SK-N-SH treated with all-trans-retinoic acid at 6 μM for 48 hours (cell line): ENCODE results near the gene THAP2.

Experiments used
- ATAC-seq: fragments of 200-7000 bp; cut with Tn5 transposase; 3 replicates; pipeline ENCODE4 v1.9.1; 2020; ENCODE audit warnings: mild to moderate bottlenecking, moderate library complexity
- ARNTL ChIP-seq: fragments of 450-650 bp; formaldehyde crosslinking; IDR thresholded peaks from 2 replicates; pipeline ENCODE4 v1.5.0; 2020; ENCODE audit warnings: low read depth, mild to moderate bottlenecking, moderate library complexity, borderline replicate concordance
- BACH2 ChIP-seq: fragments of 250-450 bp; sonication (Bioruptor Pico); IDR thresholded peaks from 2 replicates; pipeline ENCODE4 v1.9.0; 2021; ENCODE audit warnings: mild to moderate bottlenecking, borderline replicate concordance
- CREB5 ChIP-seq: fragments of 250-450 bp; sonication (Bioruptor Pico); IDR thresholded peaks from 2 replicates; pipeline ENCODE4 v1.5.1; 2020; ENCODE audit warnings: low read depth, mild to moderate bottlenecking, moderate library complexity
- CSDC2 ChIP-seq: fragments of 250-450 bp; sonication (Bioruptor Pico); IDR thresholded peaks from 2 replicates; pipeline ENCODE4 v1.5.0; 2020; ENCODE audit warnings: mild to moderate bottlenecking, moderate library complexity
- ESRRG ChIP-seq: fragments of 250-450 bp; sonication (Bioruptor Pico); IDR thresholded peaks from 2 replicates; pipeline ENCODE4 v1.6.1; 2021; ENCODE audit warnings: mild to moderate bottlenecking
- GLIS3 ChIP-seq: fragments of 250-450 bp; sonication (Bioruptor Pico); IDR thresholded peaks from 2 replicates; pipeline ENCODE4 v1.5.0; 2020; ENCODE audit warnings: mild to moderate bottlenecking, moderate library complexity
- ISL1 ChIP-seq: fragments of 250-450 bp; sonication (Bioruptor Pico); IDR thresholded peaks from 2 replicates; pipeline ENCODE4 v2.1.2; 2022; ENCODE audit warnings: mild to moderate bottlenecking, moderate library complexity
- OSR1 ChIP-seq: fragments of 250-450 bp; sonication (Bioruptor Pico); IDR thresholded peaks from 2 replicates; pipeline ENCODE4 v1.8.0; 2022; ENCODE audit warnings: moderate library complexity, mild to moderate bottlenecking, inconsistent platforms
- PATZ1 ChIP-seq: fragments of 250-450 bp; sonication (Bioruptor Pico); IDR thresholded peaks from 2 replicates; pipeline ENCODE4 v1.8.0; 2020; ENCODE audit warnings: mild to moderate bottlenecking, moderate library complexity, borderline replicate concordance
- POU6F1 ChIP-seq: fragments of 250-450 bp; sonication (Bioruptor Pico); IDR thresholded peaks from 2 replicates; pipeline ENCODE4 v1.8.0; 2021; ENCODE audit warnings: low read depth, mild to moderate bottlenecking, moderate library complexity, borderline replicate concordance
- PPARA ChIP-seq: fragments of 250-450 bp; sonication (Bioruptor Pico); IDR thresholded peaks from 2 replicates; pipeline ENCODE4 v1.5.0; 2020; ENCODE audit warnings: mild to moderate bottlenecking, borderline replicate concordance
- RARB ChIP-seq: fragments of 250-450 bp; sonication (Bioruptor Pico); IDR thresholded peaks from 2 replicates; pipeline ENCODE4 v1.8.0; 2021; ENCODE audit warnings: mild to moderate bottlenecking, moderate library complexity
- SNAI2 ChIP-seq: fragments of 250-450 bp; sonication (Bioruptor Pico); IDR thresholded peaks from 2 replicates; pipeline ENCODE4 v1.5.0; 2020; ENCODE audit warnings: mild to moderate bottlenecking, moderate library complexity
- TCF4 ChIP-seq: fragments of 250-450 bp; sonication (Bioruptor Pico); IDR thresholded peaks from 2 replicates; pipeline ENCODE4 v1.8.0; 2021; ENCODE audit warnings: mild to moderate bottlenecking, moderate library complexity, borderline replicate concordance
- TOX ChIP-seq: fragments of 250-450 bp; sonication (Bioruptor Pico); IDR thresholded peaks from 2 replicates; pipeline ENCODE4 v1.8.0; 2021; ENCODE audit warnings: mild to moderate bottlenecking, moderate library complexity, borderline replicate concordance
- TSHZ2 ChIP-seq: fragments of 250-450 bp; sonication (Bioruptor Pico); IDR thresholded peaks from 2 replicates; pipeline ENCODE4 v1.5.0; 2020; ENCODE audit warnings: mild to moderate bottlenecking, moderate library complexity
- ZC3H10 ChIP-seq: fragments of 250-450 bp; sonication (Bioruptor Pico); IDR thresholded peaks from 2 replicates; pipeline ENCODE4 v1.5.1; 2021; ENCODE audit warnings: mild to moderate bottlenecking, moderate library complexity
- ZFP3 ChIP-seq: fragments of 250-450 bp; sonication (Bioruptor Pico); IDR thresholded peaks from 2 replicates; pipeline ENCODE4 v1.5.0; 2020; ENCODE audit warnings: mild to moderate bottlenecking, moderate library complexity
- ZFP30 ChIP-seq: fragments of 450-650 bp; formaldehyde crosslinking; IDR thresholded peaks from 2 replicates; pipeline ENCODE4 v1.5.0; 2022; ENCODE audit warnings: mild to moderate bottlenecking, moderate library complexity
- ZNF565 ChIP-seq: fragments of 450-650 bp; formaldehyde crosslinking; conservative IDR thresholded peaks from 2 replicates; pipeline ENCODE4 v1.5.0; 2020; ENCODE audit warnings: low read depth, mild to moderate bottlenecking, moderate library complexity
- ZNF70 ChIP-seq: fragments of 450-650 bp; formaldehyde crosslinking; IDR thresholded peaks from 2 replicates; pipeline ENCODE4 v1.5.0; 2020; ENCODE audit warnings: mild to moderate bottlenecking, moderate library complexity
- ZNF8 ChIP-seq: fragments of 450-650 bp; formaldehyde crosslinking; IDR thresholded peaks from 2 replicates; pipeline ENCODE4 v1.5.0; 2020; ENCODE audit warnings: mild to moderate bottlenecking, moderate library complexity
- TF ChIP-seq, protein P1 (sequence below): fragments of 250-450 bp; sonication (Bioruptor Pico); IDR thresholded peaks from 2 replicates; pipeline ENCODE4 v1.5.1; 2021; ENCODE audit warnings: mild to moderate bottlenecking, moderate library complexity

THAP2 gene

GRCh38 chr12:71652656-71653055 lies 11.4 kb upstream of the THAP2 start:
- ATAC-seq: no peak
- TF ChIP-seq TCF4 (CRISPR knock-in tag) (no peak), ZNF8 (CRISPR knock-in tag) (no peak), PATZ1 (CRISPR knock-in tag) (no peak), CREB5 (CRISPR knock-in tag) (no peak), ZNF565 (CRISPR knock-in tag) (no peak), ZC3H10 (CRISPR knock-in tag) (no peak), ISL1 (no peak), TSHZ2 (CRISPR knock-in tag) (no peak), ESRRG (CRISPR knock-in tag) (no peak), RARB (CRISPR knock-in tag) (no peak), SNAI2 (CRISPR knock-in tag) (no peak), ARNTL (no peak), ZNF70 (CRISPR knock-in tag) (no peak), OSR1 (CRISPR knock-in tag) (no peak), GLIS3 (no peak)

DNA sequence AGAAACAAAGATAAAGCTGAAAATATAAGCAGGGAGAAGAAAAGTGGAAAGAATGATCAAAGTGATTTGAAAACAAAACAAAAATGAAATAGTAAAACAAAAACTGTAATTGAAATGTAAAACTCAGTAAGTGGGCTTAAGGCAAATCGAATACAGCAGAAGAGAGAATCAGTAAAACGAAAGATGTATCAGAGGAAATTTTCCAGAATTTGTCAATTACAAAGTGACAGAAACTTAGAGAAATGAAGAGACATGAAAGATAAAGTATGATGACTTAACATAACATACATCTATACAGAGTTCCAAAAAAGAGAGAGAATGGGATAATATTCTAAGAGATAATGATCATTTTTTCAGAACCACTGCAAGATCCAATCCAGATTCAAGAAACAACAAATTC lies 11.0 kb upstream of the THAP2 start:
- ATAC-seq: no peak
- peak; percentile 99 for TF ChIP-seq ZFP30 (CRISPR knock-in tag)
- TF ChIP-seq OSR1 (CRISPR knock-in tag): no peak
- no peak for TF ChIP-seq ZNF70 (CRISPR knock-in tag)

GRCh38 chr12:71654200-71654599 lies 9.9 kb upstream of the THAP2 start:
- no peak for ATAC-seq
- TF ChIP-seq RARB (CRISPR knock-in tag): no peak
- TF ChIP-seq ZNF8 (CRISPR knock-in tag): no peak
- no peak for TF ChIP-seq PPARA
- no peak for TF ChIP-seq POU6F1 (CRISPR knock-in tag)
- no peak for TF ChIP-seq TOX (CRISPR knock-in tag)
- no peak for TF ChIP-seq ZFP30 (CRISPR knock-in tag)
- TF ChIP-seq ZNF70 (CRISPR knock-in tag): no peak
- TF ChIP-seq ZC3H10 (CRISPR knock-in tag): no peak
- TF ChIP-seq ESRRG (CRISPR knock-in tag): no peak
- TF ChIP-seq SNAI2 (CRISPR knock-in tag): no peak
- no peak for TF ChIP-seq ZFP3 (CRISPR knock-in tag)

- no peak for ATAC-seq
- TF ChIP-seq SNAI2 (CRISPR knock-in tag): no peak
- no peak for TF ChIP-seq ZC3H10 (CRISPR knock-in tag)
- TF ChIP-seq TSHZ2 (CRISPR knock-in tag): no peak
- TF ChIP-seq ZFP3 (CRISPR knock-in tag): no peak
- TF ChIP-seq, protein P1, sequence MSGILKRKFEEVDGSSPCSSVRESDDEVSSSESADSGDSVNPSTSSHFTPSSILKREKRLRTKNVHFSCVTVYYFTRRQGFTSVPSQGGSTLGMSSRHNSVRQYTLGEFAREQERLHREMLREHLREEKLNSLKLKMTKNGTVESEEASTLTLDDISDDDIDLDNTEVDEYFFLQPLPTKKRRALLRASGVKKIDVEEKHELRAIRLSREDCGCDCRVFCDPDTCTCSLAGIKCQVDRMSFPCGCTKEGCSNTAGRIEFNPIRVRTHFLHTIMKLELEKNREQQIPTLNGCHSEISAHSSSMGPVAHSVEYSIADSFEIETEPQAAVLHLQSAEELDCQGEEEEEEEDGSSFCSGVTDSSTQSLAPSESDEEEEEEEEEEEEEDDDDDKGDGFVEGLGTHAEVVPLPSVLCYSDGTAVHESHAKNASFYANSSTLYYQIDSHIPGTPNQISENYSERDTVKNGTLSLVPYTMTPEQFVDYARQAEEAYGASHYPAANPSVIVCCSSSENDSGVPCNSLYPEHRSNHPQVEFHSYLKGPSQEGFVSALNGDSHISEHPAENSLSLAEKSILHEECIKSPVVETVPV: no peak
- TF ChIP-seq PPARA: no peak
- no peak for TF ChIP-seq CSDC2
- no peak for TF ChIP-seq ZNF565 (CRISPR knock-in tag)
- TF ChIP-seq BACH2 (CRISPR knock-in tag): no peak
- TF ChIP-seq PATZ1 (CRISPR knock-in tag): no peak
- TF ChIP-seq ESRRG (CRISPR knock-in tag): no peak
Measured at GRCh38 chr12:71655495-71655894, 8.6 kb upstream of the THAP2 start.
